ENCODE measurements around the gene GPR160. TPM values are rescaled to one million over a fixed set of nuclear protein-coding genes. Genes with fewer than 3 reads are reported as not detected.
"Not testable (repeated sequence)": the region's sequence is repeated elsewhere in the genome, so short reads cannot be mapped to it uniquely, and the experiment has no call there.

GPR160 gene
- total RNA-seq, 1 donor from 2014 or later: 1.0 TPM

DNA sequence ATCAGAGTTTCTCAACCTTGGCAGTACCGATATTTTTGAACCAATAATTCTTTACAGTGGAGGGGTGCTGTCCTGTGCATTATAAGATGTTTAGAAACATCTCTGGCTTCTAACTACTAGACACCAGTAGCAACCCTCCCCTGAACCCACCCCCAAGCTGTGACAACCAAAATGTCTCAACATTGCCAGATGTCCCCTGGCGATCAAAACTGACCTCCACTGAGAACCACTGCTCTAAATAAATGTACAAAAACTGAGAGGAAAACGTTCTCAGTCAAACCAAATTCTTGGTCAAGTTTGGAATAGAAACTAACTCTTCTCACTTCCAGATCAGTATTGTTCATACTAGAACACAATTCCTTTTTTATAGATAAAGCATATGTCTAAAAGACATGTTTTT lies 58.5 kb downstream of the GPR160 start:
- intact Hi-C loops (cut with micrococcal nuclease): no loop called here
- DNase-seq (no peak), ATAC-seq (no peak)

DNA sequence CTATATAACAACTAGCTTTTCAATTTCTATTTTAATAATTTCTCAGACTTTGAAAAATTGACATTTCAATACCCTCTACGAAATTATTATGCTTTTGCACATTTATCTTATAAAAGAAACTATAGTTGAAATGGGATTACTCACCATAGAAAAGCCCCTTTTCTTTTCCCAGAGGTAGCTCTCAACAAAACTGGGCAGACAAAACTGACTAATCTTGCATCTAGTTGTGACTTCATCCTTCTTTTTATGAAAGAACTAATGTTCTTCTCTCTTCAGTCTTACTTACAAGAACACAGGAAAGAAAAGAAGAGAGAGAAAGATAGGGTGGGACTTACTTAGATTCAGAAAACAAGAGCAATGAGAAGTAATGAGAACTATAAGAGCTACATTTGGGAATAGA lies 61.0 kb downstream of the GPR160 start:
- ATAC-seq (no peak), DNase-seq (no peak)
- intact Hi-C loops (cut with micrococcal nuclease): no loop called here

DNA sequence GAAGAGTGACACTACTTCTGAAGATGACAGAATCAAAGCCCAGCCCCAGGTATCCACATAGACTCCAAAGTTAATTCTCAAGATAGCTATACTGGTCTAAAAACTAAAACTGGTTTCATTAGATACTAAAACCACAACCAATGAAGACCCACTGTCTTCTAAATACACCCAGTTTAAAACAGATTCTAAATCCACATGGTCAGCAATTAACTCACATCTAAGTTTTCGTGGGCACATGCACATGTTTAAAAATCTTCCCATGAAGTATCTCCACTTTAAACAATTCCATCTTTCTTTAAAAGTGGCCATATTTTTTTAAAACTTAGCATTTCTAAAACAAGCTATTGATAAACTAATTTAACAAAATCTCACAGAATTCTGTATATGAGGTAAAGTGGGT lies 63.1 kb downstream of the GPR160 start:
- intact Hi-C loops (cut with micrococcal nuclease): no loop called here
- ATAC-seq: no peak
- no peak for DNase-seq

- intact Hi-C loops (cut with micrococcal nuclease): no loop called here
- DNase-seq (no peak), ATAC-seq (no peak)
These were observed 64.6 kb downstream of the GPR160 start for GRCh38 chr3:170102431-170102830.

DNA sequence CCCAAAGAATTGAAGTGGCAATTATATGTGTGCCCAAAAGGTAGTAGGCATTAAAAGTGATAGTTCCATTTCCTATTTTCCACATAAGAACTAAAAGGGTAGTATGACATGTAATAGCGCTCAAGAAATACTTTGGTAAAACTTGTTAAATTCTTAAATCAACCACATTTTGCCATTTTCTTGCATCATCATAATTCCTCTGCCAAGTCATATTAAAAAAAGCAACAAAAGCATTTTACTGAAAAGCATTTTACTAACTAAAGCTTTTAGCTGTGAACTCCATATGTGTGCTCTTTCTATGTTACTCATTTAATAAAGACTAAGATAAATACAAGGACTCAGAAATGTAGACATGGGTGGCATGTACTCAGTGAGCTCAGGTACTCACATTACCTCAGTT lies 70.1 kb downstream of the GPR160 start:
- intact Hi-C loops (cut with micrococcal nuclease): no loop called here
- no peak for ATAC-seq
- no peak for DNase-seq

GRCh38 chr3:170108955-170109354 lies 71.2 kb downstream of the GPR160 start:
- no peak for ATAC-seq
- DNase-seq: no peak
- intact Hi-C loops (cut with micrococcal nuclease): no loop called here

GRCh38 chr3:170109579-170110293 lies 71.9 kb downstream of the GPR160 start:
- ATAC-seq (no peak), DNase-seq (no peak)
- intact Hi-C loops (cut with micrococcal nuclease): no loop called here

DNA sequence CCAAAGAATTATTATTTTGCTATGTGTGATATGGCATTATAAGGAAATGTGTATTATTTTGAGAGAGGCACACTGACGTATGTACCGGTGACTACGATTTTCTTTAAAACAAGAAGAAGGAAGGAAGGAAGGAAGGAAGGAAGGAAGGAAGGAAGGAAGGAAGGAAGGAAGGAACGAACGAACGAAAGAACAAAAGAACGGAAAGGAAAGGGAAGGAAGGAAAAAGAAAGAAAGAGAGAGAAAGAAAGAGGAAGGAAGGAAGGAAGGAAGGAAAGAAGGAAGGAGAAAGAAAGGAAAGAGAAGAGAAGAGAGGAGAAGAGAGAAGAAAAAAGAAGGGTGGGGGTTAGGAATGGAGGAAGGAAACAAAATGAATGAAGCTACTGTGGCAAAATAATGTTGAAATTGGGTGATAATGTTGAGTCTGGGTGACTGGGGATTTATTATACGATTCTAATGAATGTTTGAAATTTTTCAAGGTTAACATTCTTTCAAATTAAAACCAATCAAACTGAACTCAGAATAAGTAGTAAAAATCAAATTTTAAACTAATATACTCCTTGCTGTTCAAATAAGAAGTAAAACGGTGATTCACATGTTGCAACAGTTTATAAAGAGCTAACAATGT lies 73.5 kb downstream of the GPR160 start:
- intact Hi-C loops (cut with micrococcal nuclease): no loop called here
- ATAC-seq (no peak), DNase-seq (no peak)

DNA sequence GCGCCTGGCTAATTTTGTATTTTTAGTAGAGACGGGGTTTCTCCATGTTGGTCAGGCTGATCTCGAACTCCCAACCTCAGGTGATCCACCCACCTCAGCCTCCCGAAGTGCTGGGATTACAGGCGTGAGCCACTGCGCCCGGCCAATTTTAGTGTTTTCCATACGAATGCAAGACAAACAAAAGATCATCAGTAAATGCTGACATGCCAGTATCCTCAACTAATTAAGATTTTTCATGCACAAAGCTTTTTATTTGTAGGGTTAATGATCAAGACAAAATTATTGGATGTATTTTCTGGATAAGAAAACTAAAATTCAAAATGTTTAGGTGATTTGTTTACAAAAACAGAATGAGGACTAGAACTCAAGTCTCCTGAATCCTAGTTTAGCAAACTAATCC lies 76.4 kb downstream of the GPR160 start:
- ATAC-seq; intact Hi-C loops (cut with micrococcal nuclease); DNase-seq: not testable (repeated sequence)

- no peak for ATAC-seq
- intact Hi-C loops (cut with micrococcal nuclease): no loop called here
- no peak for DNase-seq
These were observed 79.3 kb downstream of the GPR160 start for GRCh38 chr3:170117134-170117533.

GRCh38 chr3:170128259-170128976 lies 90.6 kb downstream of the GPR160 start:
- no peak for DNase-seq
- ATAC-seq: no peak
- intact Hi-C loops (cut with micrococcal nuclease): no loop called here

- intact Hi-C loops (cut with micrococcal nuclease): no loop called here
- DNase-seq: no peak
- ATAC-seq: no peak
These were observed 91.2 kb downstream of the GPR160 start for GRCh38 chr3:170128977-170129431.

DNA sequence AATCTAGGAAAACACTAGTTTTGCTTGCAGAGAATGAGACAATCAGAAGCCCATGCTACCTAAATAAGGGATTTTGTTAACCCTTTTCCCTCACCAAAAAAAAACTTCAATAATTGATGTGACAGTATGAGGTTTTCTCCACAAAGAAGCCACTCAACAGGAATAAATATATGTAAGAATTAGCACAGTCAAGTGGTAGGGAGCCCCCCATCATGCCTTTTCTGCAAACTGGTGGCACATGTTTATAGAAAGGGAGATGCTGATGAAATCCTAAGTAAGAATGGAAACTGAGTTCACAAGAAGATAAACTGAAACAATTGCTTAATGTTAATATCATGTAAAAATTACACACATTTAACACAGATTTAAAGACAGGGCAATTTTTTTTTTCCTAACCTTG lies 92.7 kb downstream of the GPR160 start:
- DNase-seq (no peak), ATAC-seq (no peak)
- intact Hi-C loops (cut with micrococcal nuclease): no loop called here

- intact Hi-C loops (cut with micrococcal nuclease): no loop called here
- ATAC-seq: no peak
- no peak for DNase-seq
These were observed 94.5 kb downstream of the GPR160 start for GRCh38 chr3:170132335-170132734.

Other genes with a start within 250 kb of the GPR160 start
- gene LRRIQ4, start 225.1 kb upstream of the GPR160 start, total RNA-seq: not detected
- 1.6 TPM for gene LRRC34, start 225.1 kb upstream of the GPR160 start, total RNA-seq
- gene LRRC31, start 168.1 kb upstream of the GPR160 start, total RNA-seq: not detected
- gene SAMD7, start 126.4 kb upstream of the GPR160 start, total RNA-seq: not detected
- 79.0 TPM for gene SEC62, start 71.2 kb upstream of the GPR160 start, total RNA-seq
- gene PHC3, start 143.7 kb downstream of the GPR160 start, total RNA-seq: 48.8 TPM
- gene PRKCI, start 184.4 kb downstream of the GPR160 start, total RNA-seq: 15.8 TPM

All from left ventricle myocardium superior (tissue), 1 donor.